Coronary artery (tissue), 2 donors: ENCODE data around the gene ZMIZ2.

ENCODE experiments used
- DNase-seq: peaks from one replicate; pipeline ENCODE4 v3.0.0-alpha.2; 2017; ENCODE audit warnings: low spot score
- H3K27ac ChIP-seq, 2 donors: fragments of 200-600 bp; sonication (generic); one replicate each; pipeline ENCODE4 v1.5.1; 2016 to 2019
- H3K4me3 ChIP-seq: fragments of 200-600 bp; sonication (generic); 2 replicates; pipeline ENCODE4 v1.5.1; 2016; ENCODE audit warnings: mild to moderate bottlenecking, moderate library complexity
- TF ChIP-seq, protein P1 (sequence below): fragments of 200-600 bp; sonication (generic); IDR thresholded peaks from one replicate; pipeline ENCODE4 v1.5.1; 2019; ENCODE audit warnings: antibody characterized with exemption

The ZMIZ2 gene

DNA sequence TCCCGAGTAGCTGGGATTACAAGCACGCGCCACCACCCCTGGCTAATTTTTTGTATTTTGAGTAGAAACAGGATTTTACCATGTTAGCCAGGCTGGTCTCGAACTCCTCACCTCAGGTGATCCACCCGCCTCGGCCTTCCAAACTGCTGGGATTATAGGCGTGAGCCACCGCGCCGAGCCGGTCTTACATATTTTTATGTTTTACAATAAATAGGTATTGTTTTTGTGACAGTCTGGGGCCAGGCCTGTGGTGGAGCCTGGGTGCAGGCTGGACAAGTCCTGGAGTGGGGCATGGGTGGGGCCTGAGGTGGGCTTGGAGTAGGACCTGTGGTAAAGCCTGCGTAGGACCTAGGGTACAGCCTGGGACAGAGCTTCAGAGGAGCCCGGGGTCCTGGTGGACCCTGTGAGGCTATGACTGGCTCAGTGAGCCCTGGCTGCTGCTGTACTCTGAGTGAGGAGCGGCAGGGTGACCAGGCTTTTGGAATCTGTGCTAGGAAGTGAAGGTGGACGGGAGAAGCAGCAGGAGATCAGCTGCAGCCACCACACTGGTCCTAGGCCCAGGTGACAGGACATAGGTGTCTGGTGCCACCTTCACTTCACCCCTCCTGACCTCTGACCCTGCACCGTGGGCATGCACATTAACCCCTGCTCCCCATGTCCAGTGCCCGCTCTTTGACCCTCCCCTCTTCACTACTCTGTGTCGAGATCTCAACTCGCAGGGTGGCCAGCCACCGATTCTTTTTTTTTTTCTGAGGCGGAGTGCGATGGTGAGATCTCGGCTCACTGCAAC is 9.6 kb upstream of the ZMIZ2 start:
- DNase-seq = no peak
- Histone ChIP-seq H3K27ac (no peak overlapping the region), H3K4me3 (no peak overlapping the region)
- TF ChIP-seq, protein P1, sequence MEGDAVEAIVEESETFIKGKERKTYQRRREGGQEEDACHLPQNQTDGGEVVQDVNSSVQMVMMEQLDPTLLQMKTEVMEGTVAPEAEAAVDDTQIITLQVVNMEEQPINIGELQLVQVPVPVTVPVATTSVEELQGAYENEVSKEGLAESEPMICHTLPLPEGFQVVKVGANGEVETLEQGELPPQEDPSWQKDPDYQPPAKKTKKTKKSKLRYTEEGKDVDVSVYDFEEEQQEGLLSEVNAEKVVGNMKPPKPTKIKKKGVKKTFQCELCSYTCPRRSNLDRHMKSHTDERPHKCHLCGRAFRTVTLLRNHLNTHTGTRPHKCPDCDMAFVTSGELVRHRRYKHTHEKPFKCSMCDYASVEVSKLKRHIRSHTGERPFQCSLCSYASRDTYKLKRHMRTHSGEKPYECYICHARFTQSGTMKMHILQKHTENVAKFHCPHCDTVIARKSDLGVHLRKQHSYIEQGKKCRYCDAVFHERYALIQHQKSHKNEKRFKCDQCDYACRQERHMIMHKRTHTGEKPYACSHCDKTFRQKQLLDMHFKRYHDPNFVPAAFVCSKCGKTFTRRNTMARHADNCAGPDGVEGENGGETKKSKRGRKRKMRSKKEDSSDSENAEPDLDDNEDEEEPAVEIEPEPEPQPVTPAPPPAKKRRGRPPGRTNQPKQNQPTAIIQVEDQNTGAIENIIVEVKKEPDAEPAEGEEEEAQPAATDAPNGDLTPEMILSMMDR = no peak

DNA sequence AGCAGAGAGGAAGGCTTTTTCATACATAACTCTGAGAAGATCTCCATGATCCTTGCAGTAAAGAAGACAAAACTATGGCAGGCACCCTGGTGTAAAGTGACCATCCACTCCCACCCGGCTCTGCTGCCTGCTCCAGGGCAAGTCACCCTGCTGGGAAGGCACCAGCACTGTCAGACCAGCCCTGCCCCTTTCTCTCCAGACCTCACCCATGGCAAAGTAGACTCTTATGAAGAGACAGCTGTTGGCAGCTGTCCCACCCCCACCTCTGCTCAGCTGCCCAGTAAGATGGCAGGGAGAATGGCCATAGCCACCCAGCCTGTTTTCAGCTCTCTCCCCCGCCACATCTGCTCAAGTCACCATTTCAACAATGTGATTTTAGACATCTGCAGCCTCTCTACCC is 8.6 kb upstream of the ZMIZ2 start:
- DNase-seq = no peak
- no peak overlapping the region for H3K4me3 ChIP-seq
- H3K27ac ChIP-seq = no peak overlapping the region
- TF ChIP-seq, protein P1 = no peak

- Histone ChIP-seq H3K4me3 (no peak overlapping the region), H3K27ac (no peak overlapping the region)
- no peak for DNase-seq
- TF ChIP-seq, protein P1 = no peak
Observed at GRCh38 chr7:44743750-44744149, 4.9 kb upstream of the ZMIZ2 start.

DNA sequence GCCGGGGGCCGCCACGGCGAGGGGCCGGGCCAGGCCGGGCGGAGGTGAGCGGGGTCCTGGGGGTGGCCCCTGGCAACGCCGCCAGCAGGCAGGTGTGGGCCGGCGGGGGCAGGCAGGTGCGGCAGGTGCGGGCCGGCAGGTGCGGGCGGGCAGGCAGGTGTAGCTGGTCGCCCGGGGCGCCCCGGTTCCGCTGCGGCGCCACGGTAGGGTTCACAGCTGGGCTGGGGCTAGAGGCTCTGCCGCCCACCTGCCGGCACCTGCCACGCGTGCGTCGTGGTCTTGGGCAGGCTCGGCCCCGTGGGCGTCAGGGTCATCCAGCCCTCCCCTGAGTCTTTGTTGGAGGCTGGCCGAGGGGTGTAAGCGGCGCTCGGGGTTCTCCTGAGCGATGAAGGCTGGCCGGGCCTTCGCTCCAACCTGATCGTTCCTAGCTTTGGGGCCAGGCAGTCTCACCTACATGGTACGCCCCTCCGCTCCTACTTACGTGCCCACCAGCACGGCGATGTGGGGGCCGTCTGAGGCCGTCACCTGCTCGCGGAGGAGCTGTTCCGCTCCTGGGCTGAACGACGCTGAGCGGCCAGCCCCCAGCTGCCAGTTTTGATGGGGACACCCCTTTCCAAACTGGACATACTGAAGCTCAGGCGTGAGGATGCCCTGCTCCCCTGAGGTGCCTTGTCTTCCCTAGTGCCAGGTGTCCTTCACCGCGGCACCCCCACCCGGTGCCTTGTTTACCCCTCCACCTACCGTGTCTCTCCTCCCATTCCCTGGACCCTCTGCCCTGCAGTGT is 493 bp downstream of the ZMIZ2 start:
- Histone ChIP-seq H3K27ac (peak overlapping the region; percentile 62 to 95), H3K4me3 (peak overlapping the region; percentile 96)
- TF ChIP-seq, protein P1 = no peak
- DNase-seq = peak; percentile 74

- H3K4me3 ChIP-seq = peak overlapping the region; percentile 96
- no peak for DNase-seq
- H3K27ac ChIP-seq = peak overlapping the region in 1 of 2 donors; percentile 95
- TF ChIP-seq, protein P1 = no peak
Observed at GRCh38 chr7:44749992-44750391, 1.3 kb downstream of the ZMIZ2 start.

DNA sequence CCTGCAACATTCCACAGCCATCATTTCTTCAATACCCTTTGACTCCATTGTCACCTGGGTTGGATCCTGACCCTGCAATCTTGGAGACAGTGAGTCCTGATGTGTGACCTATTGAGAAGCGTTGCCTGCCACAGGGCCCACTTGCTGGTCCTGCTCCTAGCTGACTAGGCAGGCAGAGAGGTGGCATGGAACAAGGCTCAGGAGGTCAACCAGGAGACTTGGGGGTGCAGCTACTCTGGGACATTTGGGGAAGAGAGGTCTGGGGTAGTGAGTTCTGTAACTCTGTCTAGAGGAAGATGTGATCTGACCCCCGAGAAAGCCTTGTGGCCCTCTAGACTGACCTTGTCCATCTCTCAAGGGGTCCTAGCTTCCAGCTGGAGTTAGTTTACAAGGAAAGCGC is 1.8 kb downstream of the ZMIZ2 start:
- peak; percentile 71 for DNase-seq
- Histone ChIP-seq H3K27ac (no peak overlapping the region), H3K4me3 (peak overlapping the region; percentile 96)
- TF ChIP-seq, protein P1 = no peak
